ENCODE measurements around the gene PNCK.
"Not testable (repeated sequence)": the region's sequence is repeated elsewhere in the genome, so short reads cannot be mapped to it uniquely, and the experiment has no call there.

PNCK gene

DNA sequence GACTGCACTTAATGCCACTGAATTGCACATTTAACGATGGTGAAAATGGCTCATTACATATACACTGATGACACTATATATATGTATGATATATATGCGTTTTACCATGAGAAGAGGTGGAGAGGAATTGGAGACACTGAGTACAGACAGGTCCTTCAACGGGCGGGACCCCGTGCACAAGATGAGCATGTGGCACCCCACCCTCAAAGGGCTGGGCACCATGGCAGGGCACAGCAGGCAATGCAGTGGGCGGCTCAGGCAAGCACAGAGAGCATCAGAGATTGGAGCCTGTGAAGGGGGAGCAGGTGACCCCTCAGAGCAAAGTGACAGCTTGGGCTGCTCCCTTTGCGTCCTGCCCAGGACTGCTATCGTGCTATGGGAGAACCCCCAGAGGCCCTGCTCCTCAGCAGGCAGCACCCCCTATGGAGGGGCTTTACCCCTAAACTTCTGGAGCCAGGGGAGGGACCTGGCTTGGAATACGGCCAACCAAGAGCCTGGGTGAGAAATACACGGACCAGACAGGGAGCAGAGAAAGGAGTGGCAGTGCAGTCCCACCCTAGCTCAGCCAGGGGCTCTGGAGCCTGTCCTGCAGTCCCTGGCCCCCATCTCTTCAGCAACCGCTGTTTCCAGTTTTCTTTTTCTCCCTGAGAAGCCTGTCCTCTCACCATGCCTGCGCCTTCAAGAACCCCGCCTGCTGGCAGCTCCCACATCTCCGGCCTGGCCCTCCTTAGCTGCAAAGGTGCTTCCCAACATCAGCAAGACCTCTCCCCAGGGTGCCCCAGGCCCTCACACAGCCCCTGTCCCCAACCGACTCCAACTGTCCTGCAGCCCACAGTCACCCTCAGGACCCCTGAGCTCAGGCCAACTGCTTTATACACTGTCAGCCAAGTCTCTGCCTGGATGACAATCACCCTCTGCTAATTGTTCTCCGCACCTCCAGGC, 24.6 kb upstream of the PNCK start:
- no peak for DNase-seq

DNA sequence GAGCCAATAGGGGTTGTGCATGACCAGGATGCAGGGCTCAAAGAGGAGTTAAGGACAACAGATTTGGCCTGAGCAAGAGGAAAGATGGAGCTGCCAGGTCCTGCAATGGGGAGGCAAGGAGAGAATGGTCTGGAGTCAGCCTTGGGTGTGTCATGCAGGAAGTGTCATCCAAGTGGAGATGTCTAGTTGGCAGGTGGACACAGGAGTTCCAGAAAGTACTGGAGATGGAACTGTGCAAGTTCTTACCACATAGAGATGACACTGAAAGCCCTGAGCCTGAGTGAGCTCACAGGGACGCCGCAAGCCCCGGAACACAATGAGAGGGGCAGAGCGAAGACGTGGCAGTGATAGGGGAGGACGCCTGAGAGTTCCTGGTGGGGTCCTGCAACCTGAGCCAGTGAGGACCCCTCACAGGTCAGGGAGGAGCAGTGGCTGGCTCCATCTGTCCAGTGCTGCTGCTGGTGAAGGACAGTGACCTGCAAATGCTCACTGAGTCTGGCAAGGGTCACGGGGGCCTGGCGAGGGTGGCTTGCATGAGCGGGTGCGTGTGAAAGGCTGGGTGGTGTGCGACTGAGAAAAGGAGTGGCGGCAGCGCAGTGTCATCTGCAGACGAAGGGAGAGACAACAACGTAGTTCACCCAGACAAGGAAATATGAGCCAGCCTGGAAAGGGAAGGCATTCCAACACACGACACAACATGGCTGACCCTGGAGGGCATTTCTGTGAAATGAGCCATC, 23.5 kb upstream of the PNCK start:
- not testable (repeated sequence) for DNase-seq

DNA sequence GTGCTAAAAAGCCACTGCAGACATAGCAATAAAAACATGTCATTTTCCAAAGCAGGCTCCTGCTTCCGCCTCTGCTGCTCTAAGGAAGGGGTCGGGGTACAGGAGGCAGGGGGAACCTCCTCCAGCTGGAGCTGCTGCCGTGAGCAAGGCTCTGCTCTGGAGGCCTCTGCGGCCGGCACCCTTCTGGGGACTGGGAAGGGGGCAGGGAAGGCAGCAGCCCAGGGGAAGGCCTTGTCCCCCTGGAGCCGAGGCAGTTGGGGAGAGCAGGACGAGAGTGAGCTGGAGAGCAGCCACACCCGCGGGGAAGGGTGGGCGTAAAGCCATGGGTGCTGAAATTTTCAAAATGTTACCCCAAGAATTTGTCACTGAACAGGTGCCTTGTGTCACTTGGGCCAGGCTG, 22.9 kb upstream of the PNCK start:
- not testable (repeated sequence) for DNase-seq

DNA sequence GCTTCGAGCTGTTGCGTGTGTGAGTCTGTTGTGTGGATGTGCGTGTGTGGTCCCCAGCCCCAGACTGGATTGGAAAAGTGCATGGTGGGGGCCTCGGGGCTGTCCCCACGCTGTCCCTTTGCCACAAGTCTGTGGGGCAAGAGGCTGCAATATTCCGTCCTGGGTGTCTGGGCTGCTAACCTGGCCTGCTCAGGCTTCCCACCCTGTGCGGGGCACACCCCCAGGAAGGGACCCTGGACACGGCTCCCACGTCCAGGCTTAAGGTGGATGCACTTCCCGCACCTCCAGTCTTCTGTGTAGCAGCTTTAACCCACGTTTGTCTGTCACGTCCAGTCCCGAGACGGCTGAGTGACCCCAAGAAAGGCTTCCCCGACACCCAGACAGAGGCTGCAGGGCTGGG, 22.5 kb upstream of the PNCK start:
- DNase-seq = no peak

DNA sequence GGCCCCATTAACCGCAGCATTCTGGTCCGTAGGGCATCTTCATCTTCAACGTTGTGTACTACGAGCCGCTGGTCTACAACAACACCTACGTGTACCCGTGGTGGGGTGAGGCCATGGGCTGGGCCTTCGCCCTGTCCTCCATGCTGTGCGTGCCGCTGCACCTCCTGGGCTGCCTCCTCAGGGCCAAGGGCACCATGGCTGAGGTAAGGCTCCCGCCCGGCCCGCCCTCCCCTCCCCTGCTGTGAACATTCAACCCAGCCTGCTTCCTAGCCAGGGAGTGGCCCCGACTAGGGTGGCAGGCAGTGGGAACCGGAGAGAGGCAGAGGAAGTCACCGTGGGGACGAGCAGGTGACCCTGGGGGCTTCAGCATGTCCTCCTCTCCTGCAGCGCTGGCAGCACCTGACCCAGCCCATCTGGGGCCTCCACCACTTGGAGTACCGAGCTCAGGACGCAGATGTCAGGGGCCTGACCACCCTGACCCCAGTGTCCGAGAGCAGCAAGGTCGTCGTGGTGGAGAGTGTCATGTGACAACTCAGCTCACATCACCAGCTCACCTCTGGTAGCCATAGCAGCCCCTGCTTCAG, 21.2 kb upstream of the PNCK start:
- DNase-seq = no peak

DNA sequence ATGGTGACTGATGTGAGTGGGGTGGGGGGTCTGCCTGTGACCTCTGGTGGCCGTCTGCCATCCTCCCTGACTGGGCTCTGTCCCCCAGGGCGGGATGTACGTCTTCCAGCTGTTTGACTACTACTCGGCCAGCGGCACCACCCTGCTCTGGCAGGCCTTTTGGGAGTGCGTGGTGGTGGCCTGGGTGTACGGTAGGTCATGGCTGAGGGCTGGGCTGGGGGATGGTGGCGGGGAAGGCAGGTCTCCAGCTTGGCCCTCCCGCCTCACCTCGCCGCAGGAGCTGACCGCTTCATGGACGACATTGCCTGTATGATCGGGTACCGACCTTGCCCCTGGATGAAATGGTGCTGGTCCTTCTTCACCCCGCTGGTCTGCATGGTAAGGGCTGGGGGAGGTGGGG, 20.6 kb upstream of the PNCK start:
- not testable (repeated sequence) for DNase-seq

DNA sequence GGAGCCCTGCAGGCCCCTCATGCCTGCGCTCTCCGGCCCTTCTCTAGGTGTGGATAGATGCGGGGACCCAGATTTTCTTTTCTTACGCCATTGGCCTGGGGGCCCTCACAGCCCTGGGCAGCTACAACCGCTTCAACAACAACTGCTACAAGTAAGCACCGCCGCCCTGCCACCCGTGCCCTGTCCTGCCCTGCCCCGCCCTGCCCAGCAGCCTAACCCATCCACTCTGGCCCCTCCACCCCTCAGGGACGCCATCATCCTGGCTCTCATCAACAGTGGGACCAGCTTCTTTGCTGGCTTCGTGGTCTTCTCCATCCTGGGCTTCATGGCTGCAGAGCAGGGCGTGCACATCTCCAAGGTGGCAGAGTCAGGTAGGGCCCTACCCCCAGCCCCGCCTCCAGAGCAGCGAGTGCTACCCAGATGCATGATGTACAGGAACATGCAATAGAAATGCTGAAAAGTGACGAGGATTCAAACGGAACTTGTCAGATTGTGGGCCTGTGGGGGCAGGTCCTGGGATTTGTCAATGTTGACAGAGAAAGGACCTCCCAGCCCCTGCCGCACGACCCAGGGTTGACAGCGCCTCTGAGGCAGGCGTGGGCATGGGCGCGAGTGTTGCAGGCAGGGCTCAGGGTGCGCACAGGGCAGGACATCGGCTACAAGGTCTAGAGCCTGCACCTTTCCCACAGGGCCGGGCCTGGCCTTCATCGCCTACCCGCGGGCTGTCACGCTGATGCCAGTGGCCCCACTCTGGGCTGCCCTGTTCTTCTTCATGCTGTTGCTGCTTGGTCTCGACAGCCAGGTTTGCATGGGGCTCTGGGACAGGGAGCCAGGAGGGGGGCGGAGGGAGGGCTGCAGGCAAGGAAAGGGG, 19.8 kb upstream of the PNCK start:
- DNase-seq = no peak

DNA sequence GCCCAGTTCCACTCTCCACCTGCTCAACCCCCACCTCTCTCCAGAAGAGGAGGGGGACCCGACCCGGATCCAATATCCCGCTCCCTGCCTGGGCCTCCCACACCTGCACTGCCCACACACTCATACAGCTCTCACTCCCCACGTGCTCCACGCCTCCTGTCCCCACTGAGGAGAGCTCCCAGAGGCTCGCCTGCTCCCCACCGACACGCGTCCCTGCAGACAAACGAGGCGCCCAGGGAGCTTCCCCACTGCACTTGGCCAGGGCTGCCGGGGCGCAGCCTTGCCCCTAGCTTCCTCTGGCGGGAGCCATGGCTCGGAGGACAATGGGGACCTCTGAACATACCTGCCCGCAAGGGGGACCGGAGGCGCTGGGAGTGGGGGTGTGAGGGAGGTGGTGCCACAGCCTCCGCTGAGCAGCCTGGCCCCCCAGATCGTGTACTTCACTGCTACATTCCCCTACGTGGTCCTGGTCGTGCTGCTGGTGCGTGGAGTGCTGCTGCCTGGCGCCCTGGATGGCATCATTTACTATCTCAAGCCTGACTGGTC, 19.1 kb upstream of the PNCK start:
- no peak for DNase-seq

DNA sequence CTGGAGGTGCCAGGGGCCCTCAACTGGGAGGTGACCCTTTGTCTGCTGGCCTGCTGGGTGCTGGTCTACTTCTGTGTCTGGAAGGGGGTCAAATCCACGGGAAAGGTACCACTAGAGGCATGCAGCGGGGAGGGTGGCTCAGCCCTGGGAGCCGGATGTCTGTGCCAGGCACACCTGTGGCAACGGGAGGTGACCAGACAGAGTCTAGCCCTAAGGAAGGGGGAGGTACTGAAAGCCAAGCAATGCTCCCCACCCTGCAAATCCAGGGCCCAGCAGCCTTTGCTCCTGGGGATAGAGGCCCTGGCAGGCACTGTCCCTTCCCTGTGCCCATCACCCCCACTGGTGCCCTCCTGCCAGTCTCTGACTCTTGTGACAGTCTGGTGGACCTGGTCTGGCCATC, 18.4 kb upstream of the PNCK start:
- no peak for DNase-seq

DNA sequence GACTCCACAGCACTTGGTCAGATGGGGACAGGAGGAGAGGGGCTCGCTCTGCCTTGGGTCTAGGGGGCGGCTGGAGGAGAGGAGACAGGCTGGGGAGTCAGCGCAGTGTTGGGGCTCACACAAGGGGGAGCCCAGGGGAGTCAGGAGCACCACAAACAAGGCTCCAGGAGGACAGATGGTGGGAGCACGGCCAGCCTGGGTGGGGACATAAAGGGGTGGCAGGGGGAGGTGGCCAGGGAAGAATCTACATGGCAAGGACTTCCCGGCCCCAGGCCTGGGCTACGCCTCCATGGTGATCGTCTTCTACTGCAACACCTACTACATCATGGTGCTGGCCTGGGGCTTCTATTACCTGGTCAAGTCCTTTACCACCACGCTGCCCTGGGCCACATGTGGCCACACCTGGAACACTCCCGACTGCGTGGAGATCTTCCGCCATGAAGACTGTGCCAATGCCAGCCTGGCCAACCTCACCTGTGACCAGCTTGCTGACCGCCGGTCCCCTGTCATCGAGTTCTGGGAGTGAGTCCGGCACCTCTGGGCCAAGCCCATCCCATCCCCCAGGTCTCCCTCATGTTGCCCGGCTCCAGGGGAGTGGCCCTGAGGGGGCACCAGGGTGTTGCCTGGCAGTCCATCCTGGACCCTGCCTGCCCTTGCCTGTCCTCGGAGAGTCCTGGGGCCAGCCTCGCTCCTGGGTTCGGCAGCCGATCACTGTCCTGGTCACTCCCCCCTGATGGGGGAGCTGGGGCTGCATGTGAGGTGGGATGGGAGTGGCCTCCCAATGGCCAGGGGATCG, 17.6 kb upstream of the PNCK start:
- not testable (repeated sequence) for DNase-seq

DNA sequence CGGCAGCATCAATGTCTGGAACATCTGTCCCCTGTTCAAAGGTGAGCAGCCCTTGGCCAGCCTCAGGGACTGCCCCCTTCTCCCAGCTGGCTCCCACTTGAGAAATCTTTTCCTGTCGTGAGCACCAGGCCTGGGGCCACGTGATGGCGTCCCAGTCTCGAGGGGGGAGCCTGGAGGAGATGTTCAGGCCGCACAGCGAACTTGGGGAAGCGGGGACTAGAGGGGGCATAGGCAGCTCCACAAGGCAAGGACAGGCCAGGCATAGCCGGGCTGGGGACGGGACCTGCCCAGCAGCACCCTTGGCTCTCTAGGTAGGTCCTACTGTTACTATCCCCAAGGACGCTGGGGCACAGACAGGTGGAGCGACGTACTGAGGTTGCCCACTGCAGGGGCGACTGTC, 16.9 kb upstream of the PNCK start:
- no peak for DNase-seq

DNA sequence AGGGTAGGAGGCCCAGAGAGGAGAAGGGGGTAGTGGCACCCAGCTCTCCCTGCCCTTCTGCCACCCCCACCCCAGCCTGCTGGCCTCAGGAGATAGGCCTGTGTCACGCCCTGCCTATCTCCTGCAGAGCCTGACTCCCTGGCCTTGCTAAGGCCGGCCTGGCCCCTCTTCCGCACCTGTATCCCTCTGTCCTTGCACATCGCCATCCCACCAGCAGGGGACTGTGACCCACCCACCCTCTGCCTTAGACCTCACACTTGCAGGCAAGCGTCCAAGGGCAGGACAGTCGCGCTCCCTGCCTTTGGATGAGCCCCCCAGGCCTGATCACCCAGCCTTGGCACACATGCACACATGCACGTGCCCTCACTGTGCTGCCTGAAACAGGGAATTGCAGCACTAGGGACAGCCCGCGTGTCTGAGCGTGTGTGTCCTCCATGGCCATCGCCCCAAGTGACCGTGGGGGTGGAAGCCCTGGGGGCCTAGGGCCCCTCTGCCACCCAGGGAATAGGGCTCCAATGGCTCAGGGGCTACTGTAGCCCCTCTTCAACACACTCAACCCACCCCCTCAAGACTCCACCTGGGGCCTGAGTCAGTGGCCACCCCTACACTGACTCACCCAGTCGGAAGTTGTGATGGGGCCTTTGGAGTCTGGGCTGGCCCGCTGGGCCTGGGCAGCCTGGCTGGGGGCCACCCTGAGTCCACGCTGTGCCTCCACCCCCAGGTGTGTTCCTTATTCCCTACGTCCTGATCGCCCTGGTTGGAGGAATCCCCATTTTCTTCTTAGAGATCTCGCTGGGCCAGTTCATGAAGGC, 16.2 kb upstream of the PNCK start:
- DNase-seq = no peak

DNA sequence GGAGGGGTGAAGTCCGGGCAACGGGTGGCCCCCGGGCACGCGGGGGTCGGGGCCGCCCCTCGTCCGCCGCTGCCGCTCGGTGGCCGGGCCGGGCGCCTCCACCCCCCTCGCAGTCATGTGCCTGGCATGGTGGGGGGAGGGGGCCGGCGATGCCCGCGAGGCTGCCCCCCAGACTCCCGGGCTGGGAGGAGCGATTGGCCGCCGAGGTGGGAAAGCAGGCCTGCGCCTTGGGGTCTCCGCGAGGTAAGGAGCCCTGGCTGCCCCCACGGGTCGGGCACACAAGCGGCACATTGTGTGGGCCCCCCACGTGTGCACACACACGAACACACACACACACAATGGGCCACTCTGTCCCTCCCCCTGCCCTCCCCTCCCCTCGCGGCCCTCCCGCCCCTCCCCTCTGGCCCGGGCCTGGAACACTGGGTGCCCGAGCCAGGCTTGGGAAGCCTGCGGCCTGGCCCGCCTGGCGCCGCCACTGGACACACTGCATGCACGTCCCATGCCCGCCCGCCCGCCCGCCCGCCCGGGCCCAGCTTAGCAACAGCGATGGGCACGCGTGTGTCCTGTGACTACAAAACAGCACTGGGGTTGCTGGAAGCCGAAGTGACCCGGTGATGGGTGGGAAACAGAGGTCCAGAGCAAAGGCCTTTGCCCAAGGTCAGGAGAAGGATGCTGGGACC, 15.4 kb upstream of the PNCK start:
- DNase-seq = no peak

DNA sequence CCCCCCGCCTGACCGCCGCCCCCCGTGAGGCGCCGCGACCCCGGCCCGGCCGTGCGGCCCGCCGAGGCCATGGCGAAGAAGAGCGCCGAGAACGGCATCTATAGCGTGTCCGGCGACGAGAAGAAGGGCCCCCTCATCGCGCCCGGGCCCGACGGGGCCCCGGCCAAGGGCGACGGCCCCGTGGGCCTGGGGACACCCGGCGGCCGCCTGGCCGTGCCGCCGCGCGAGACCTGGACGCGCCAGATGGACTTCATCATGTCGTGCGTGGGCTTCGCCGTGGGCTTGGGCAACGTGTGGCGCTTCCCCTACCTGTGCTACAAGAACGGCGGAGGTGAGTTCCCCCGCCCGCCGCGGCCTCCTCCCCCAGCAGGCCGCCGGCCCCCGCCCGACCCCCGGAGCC, 14.9 kb upstream of the PNCK start:
- DNase-seq = no peak

DNA sequence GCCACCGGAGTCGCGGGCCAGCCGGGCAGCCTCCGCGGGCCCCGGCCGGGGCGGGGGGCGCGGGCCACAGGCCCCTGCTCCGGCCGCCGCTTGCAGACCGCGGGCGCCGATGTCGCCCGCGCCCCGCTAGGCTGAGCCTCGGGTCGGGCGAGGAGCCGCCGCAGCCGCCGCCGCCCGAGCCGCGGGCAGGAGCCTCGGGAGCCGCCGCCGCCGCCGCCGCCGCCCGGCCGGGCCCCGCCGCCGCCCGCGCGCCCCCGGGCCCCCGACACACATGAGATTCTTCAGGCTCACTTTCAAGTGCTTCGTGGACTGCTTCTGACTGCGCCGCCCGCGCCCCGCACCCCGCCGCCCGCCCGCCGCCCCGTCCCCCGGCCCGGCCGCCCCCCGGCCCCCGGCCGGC, 14.5 kb upstream of the PNCK start:
- no peak for DNase-seq

DNA sequence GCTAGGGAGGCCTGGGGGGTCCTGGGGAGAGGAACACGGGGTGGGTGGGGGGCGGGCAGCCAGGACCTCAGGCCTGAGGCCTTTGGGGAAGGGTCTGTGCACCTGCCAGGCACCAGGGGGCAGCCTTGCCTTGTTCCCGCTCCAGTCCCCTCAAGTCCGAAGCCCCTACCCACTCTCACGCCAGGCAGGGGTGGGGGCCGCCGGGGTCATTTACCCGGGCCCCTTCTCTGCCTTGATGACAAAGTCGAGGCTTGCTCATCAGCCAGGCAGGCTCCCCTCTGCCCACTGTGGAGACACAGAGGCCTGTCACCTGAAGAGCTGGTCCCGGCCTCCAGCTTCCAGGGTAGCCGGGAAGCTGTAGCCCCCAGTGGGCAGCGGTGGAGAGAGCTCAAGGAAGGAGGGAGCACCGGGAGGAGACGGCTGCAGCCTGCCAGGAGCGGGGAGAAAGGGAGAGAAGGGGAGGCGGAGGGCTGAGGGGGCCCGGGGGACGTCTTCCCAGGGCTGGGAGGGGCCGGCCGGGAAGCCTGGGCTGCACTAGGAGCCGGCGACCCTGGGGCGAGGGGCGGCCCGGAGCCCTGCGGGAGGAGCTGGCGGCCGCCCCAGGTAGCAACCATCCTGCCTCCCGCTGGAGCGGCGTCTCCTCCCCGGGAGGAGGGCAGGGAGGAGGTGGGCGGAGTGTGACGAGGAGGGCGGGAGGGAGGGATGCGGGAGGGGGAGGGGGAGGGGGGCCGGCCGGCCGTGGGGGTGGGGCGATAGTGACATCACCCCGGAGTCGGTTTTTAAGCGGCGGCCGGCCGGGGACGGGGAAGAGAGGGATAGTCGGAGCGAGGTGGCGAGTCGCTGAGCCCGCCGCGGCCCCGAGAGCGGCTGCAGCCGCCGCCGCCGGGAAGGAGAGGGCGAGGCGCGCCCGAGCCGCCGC, 13.8 kb upstream of the PNCK start, which contains the start of gene SLC6A8:
Gene SLC6A8, plus strand, starts transcription at position 806 of the 919 bp plus-strand sequence. CDS start 649 bp downstream, outside the sequence.
- DNase-seq = no peak

DNA sequence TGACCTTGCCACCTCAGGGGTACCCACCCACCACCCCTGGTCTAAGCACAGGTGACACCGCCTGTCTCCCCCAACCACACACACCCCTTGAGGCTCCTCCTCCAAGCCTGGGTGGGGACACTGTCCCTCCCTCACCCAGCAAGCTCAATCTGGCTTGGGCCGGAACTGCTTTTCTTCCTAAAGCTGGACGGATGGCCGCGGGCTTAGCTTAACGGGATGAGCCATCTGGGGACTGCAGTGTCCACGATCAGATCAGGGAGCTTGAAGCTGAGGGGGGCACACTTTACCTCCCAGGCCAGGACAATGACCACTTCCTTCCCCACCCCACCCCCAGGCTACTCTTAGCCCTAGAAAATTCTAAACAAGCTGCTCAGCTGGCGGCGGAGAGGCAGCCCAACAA, 13.1 kb upstream of the PNCK start:
- DNase-seq = no peak

DNA sequence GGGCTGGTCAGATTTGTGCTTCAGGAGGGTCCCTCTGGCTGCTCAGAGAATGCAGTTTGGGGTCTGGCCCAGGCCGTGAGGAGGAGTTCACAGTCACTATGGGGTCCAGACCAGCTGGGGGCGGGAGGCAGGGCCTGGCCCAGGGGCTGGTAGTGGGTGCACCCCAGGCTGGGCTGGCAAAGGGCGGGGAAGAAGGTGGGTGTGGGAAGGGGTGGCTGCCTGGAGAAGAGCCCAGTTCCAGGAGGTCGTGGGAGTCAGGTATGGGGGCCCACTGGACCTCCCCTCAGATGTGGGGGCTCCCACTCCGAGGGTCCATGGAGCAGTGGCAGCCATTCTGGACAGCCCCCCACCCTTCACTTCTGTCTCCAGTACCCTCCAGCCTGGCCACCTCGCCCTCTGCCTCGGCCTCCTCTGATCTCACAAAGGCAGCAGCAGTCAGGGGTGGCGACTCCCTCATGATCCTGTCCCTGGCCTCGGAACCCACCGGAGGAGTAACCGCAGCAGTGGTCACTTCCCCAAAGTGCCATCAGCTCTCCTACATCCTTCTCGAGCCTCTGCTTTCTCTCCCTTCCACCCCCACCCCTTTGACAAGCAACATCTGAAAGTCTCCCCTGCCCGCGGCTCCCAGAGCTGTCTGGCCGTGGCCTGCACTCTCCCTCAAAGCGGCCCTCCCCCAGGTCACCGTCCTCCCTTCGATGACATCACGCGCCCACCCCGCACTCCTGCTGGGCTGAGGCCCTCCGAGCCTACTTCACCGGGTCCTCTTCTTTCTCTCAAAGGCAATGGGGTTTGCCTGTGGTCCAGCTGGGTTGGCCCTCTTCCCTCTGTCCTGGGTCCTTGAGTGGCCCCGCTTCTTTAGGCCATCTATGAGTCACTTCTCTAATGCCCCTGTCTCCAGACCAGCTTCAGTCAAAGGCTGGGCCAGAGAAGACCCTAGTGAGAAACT, 12.4 kb upstream of the PNCK start:
- DNase-seq = no peak
